GM19043 (cell line): ENCODE data around the gene ZNRF1.
A peak's percentile ranks its signal among the peaks of the same experiment; 100 is the strongest.
"Not testable (repeated sequence)": the region's sequence is repeated elsewhere in the genome, so short reads cannot be mapped to it uniquely, and the experiment has no call there.

Source experiments
- ATAC-seq: cut with Tn5 transposase; IDR thresholded peaks from one replicate; pipeline ENCODE4 v1.9.1; 2021; ENCODE audit warnings: low read depth; ENCODE audit not compliant: unreplicated experiment

Gene ZNRF1

DNA sequence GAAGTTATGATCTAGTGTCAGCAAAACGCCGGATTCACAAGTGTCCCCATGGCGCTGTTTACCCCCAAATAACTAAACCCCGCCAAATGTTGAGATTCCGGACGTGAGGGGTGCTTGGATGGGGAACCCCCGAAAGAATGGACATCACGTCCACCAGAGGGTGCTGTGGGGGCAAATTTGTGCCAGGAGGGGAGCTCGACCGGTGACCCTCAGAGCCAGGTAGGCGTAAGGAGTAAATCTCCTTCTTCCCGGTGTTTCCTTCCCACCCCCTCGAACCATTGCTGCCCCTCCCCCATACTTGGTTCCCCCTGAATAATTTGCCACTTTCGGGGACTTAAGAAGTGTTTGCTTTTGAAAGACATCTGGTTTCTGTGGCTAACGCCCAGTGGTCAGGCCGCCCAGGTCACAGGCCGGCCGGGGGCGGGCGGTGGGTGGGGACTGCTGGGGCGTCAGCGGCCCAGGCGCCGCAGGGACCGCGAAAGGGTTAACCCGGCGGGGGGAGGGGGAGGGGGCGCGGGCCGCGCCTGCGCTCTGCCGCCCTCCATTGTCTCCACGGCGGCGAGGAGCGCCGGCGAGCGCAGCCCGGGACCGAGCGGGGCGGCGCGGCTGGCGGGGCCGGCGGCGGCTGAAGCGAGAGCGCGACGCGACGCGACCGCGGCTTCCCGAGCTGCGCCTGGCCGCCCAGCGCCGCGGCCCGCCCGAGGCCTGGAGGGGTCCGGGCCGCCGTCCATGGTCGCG is at the start of gene ZNRF1:
ZNRF1 (plus strand) TSS at position 544 of the 738 bp plus-strand sequence. CDS start 648 bp downstream, outside the sequence.
- ATAC-seq = peak; percentile 62

GRCh38 chr16:74949309-74949708 is 49.5 kb upstream of the ZNRF1 start:
- ATAC-seq = no peak

DNA sequence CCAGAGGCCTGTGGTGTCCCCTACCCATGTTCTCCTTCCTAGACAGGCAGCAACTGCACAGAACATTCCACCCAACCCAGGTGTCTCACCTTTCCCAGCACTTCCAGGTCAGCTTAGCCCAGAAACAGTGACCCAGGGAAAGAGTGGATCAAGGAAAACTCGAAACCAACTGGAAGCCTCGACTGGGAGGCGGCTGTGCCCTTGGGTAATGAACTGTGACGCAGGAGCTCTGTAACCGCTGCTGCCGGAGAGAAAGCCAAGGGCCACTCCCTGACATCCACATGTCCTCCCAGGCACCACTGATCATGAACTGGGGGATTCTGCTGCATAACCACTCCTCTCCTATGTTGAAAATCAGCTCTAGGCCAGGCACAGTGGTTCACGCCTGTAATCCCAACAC is 48.3 kb upstream of the ZNRF1 start:
- ATAC-seq = no peak

GRCh38 chr16:74951206-74951605 is 47.6 kb upstream of the ZNRF1 start:
- no peak for ATAC-seq

- no peak for ATAC-seq
Observed at GRCh38 chr16:74951681-74952080, 47.1 kb upstream of the ZNRF1 start.

- ATAC-seq = no peak
Observed at GRCh38 chr16:74954763-74955162, 44.1 kb upstream of the ZNRF1 start.

- ATAC-seq = no peak
Observed at GRCh38 chr16:74973304-74973703, 25.5 kb upstream of the ZNRF1 start.

DNA sequence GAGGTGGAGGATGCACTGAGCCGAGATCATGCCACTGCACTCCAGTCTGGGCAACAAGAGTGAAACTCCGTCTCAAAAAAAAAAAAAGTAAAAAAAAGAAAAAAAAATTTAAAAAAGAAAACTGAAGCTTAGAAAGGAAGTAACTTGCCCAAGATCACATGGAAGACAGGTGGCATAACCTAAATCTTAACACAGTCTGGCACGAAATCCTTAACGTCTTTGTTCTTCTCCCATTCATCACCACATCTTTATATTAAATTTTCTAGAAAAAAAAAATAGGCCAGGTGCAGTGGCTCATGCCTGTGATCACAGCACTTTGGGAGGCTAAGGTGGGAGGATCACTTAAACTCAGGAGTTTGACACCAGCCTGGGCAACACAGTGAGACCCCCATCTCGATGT is 23.2 kb upstream of the ZNRF1 start:
- no peak for ATAC-seq

GRCh38 chr16:74982256-74982655 is 16.6 kb upstream of the ZNRF1 start:
- ATAC-seq = no peak

- no peak for ATAC-seq
Observed at GRCh38 chr16:74984194-74984528, 14.7 kb upstream of the ZNRF1 start.

DNA sequence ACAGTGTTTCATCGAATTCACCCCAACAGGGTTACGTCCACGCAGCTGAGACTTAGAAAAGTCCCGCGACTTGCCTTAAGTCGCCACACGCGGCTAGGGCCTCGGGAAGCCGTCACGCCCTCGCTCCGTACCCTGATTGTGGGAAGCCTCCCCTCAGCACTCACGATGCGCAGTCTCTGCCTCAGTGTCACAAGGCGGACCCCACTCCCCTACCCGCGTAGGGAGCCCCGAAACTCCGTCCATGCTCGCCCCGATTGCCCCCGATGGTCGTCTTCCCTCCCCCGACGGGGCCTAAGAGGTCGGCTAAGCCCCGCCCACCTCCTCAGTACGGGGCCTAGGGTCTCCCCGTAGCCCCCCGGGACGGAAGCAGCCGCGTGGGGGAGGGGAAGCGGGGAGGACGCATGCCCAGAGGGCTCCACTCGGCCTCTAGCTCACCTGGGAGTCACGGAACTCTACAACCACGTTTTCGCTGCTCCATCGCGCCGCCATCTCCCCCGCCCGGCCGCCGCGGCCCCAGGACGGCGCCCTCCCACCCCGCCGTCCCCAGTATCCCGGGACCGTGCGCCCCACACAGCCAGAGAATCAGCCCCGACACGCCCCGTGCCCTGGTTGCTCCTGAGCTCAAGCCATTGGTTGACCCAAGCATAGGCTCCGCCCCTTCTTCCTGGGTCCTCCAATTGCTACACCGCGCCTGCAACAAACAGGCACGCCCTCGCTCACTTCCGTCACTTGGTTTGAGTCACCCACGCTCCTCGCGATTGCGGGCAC is 14.1 kb upstream of the ZNRF1 start, which contains the start of gene WDR59:
WDR59 (minus strand) TSS at position 595 of the 768 bp plus-strand sequence; CDS start at position 489, 106 bp downstream.
- peak; percentile 100 for ATAC-seq

GRCh38 chr16:74987027-74987681 is 11.7 kb upstream of the ZNRF1 start:
- ATAC-seq = no peak

DNA sequence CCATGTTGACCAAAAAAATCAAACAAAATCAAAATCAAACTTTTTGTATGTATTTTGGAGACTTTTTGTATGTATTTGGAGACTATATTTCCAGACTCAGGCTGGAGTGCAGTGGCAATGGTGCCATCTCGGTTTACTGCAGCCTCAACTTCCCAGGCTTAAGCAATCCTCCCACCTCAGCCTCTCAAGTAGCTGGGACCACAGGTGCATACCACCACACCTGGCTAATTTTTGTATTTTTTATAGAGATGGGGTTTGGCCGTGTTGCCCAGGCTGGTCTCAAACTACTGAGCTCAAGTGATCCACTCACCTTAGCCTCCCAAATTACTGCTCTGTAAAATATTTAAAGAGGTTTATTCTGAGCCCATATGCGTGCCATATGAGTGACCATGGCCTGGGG is 9.0 kb upstream of the ZNRF1 start:
- not testable (repeated sequence) for ATAC-seq

GRCh38 chr16:74990832-74991231 is 8.0 kb upstream of the ZNRF1 start:
- no peak for ATAC-seq

- no peak for ATAC-seq
Observed at GRCh38 chr16:74991268-74991592, 7.6 kb upstream of the ZNRF1 start.

DNA sequence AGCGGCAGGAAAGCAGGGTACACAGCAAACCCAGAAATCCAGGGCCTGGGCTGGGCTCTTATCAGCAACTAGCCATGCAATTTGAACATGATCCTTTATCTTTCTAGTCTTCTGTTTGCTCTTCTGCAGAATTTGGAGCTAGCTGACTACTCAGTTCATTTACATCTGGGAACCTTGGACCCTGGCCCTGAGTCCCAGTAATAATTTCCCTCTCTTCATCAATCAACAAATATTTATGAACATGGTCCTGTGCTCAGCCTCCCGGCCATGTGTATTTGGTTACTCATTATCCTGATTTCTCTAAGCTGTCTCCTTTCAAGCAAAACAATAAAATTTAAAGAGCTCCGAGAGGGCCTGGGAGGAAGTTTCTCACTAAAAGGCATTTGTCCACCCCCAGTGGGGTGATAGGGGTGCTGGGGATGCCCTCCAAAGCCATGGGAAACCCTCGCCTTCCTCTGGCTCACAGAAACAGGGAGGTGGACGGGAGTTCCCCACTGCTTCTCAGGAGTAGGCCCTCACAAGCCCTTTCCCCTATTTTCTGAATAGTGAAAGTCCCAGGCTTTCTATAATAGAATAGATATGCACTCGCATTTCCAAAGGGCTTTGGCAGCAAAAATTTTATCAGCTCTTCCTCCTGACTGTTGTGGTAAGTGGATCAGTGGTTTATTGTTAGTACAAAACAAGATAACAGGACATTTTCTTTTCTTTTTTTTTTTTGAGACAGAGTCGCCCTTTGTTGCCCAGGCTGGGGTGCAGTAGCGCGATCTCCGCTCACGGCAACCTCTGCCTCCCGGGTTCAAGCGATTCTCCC is 7.0 kb upstream of the ZNRF1 start:
- no peak for ATAC-seq

DNA sequence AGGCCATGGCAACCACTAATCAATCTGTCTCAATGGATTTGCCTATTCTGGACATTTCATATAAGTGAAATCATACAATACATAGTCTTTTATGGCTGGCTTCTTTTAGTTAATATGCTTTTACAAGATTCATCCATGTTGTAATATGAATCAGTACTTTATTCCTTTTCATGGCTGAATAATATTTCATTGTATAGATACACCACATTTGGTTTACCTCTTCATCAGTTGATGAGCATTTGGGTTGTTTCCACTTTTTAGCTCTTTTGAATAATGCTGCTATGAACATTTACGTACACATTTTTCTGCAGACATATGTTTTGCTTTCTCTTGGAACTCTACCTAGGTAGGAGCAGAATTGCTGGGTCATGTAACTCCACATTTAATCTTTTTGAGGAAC is 2.8 kb upstream of the ZNRF1 start:
- ATAC-seq = no peak

GRCh38 chr16:74997042-74997491 is 1.8 kb upstream of the ZNRF1 start:
- no peak for ATAC-seq

DNA sequence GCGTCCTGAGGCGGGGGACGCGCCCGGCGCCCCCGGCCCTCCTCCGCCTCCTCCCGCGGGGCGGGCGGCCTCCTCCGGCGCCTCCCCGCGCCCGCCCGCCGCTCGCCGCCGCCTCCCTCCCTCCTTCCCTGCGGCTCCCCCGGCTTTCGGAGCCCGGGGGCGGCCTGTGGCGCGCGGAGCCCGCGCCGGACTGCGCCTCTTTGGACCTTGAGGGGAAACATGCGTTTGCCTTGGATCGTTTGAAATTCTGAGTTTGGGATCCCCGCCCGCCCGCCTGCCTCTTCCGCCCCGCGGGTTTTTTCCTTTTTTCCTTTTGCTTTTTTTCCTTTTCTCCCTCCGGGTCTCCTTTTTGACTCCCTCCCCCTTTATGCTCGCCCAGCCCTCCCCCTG is 390 bp downstream of the ZNRF1 start:
- peak; percentile 13 for ATAC-seq

GRCh38 chr16:74999609-75000480 is 1.0 kb downstream of the ZNRF1 start:
- peak; percentile 36 for ATAC-seq
